GM18861 (cell line): Measurements from ENCODE around the gene BMF.
"Not testable (repeated sequence)": the region's sequence is repeated elsewhere in the genome, so short reads cannot be mapped to it uniquely, and the experiment has no call there.

Experiments
- ATAC-seq: cut with Tn5 transposase; IDR thresholded peaks from one replicate; pipeline ENCODE4 v1.9.1; 2021; ENCODE audit not compliant: unreplicated experiment

The BMF gene

GRCh38 chr15:40128766-40129660 is 20.3 kb upstream of the BMF start:
- ATAC-seq = no peak

- ATAC-seq = no peak
These were observed 17.3 kb upstream of the BMF start for GRCh38 chr15:40125950-40126349.

- ATAC-seq = not testable (repeated sequence)
These were observed 16.2 kb upstream of the BMF start for GRCh38 chr15:40124807-40125285.

- not testable (repeated sequence) for ATAC-seq
These were observed 15.7 kb upstream of the BMF start for GRCh38 chr15:40124333-40124732.

- ATAC-seq = not testable (repeated sequence)
These were observed 15.2 kb upstream of the BMF start for GRCh38 chr15:40123863-40124262.

GRCh38 chr15:40122989-40123388 is 14.3 kb upstream of the BMF start:
- not testable (repeated sequence) for ATAC-seq

GRCh38 chr15:40121911-40122638 is 13.4 kb upstream of the BMF start:
- no peak for ATAC-seq

GRCh38 chr15:40118473-40118872 is 9.8 kb upstream of the BMF start:
- no peak for ATAC-seq

GRCh38 chr15:40115670-40116093 is 7.0 kb upstream of the BMF start:
- peak; percentile 91 for ATAC-seq

GRCh38 chr15:40115106-40115505 is 6.4 kb upstream of the BMF start:
- not testable (repeated sequence) for ATAC-seq

- no peak for ATAC-seq
These were observed 5.5 kb upstream of the BMF start for GRCh38 chr15:40114218-40114617.

GRCh38 chr15:40112789-40113188 is 4.1 kb upstream of the BMF start:
- no peak for ATAC-seq

GRCh38 chr15:40111888-40112287 is 3.2 kb upstream of the BMF start:
- ATAC-seq = no peak

GRCh38 chr15:40110866-40111550 is 2.3 kb upstream of the BMF start:
- no peak for ATAC-seq

- ATAC-seq = no peak
These were observed 421 bp downstream of the BMF start for GRCh38 chr15:40108061-40108854.

- ATAC-seq = peak; percentile 43
These were observed 2.2 kb downstream of the BMF start for GRCh38 chr15:40106203-40107161.

- peak; percentile 20 for ATAC-seq
These were observed 3.0 kb downstream of the BMF start for GRCh38 chr15:40105517-40106202.

- ATAC-seq = no peak
These were observed 3.7 kb downstream of the BMF start for GRCh38 chr15:40104865-40105516.
